AG09319 (cell line): ENCODE measurements around the gene CHD6.

Source experiments
- DNase-seq: peaks from one replicate; pipeline ENCODE4 v3.0.0-alpha.2; 2010; ENCODE audit warnings: low read depth; ENCODE audit errors: extremely low read depth
- CTCF ChIP-seq: IDR thresholded peaks from 2 replicates; pipeline ENCODE4 v1.5.1; 2011; ENCODE audit warnings: low read depth, mild to moderate bottlenecking, inconsistent platforms, low read length, moderate library complexity

The CHD6 gene

GRCh38 chr20:41559658-41560057 lies 58.5 kb downstream of the CHD6 start:
- TF ChIP-seq CTCF = no peak
- DNase-seq = no peak

- no peak for TF ChIP-seq CTCF
- no peak for DNase-seq
Observed at GRCh38 chr20:41553142-41553879, 64.9 kb downstream of the CHD6 start.

- TF ChIP-seq CTCF = no peak
- DNase-seq = no peak
Observed at GRCh38 chr20:41552295-41553068, 65.7 kb downstream of the CHD6 start.

GRCh38 chr20:41551011-41551705 lies 67.0 kb downstream of the CHD6 start:
- TF ChIP-seq CTCF = no peak
- no peak for DNase-seq

GRCh38 chr20:41547221-41547620 lies 71.0 kb downstream of the CHD6 start:
- no peak for TF ChIP-seq CTCF
- no peak for DNase-seq

- TF ChIP-seq CTCF = no peak
- DNase-seq = no peak
Observed at GRCh38 chr20:41546535-41546934, 71.6 kb downstream of the CHD6 start.

GRCh38 chr20:41544472-41544871 lies 73.7 kb downstream of the CHD6 start:
- no peak for DNase-seq
- TF ChIP-seq CTCF = no peak
